Pons (tissue), 1 donor: Measurements from ENCODE around the gene LHFPL3.
"Not testable (repeated sequence)": the region's sequence is repeated elsewhere in the genome, so short reads cannot be mapped to it uniquely, and the experiment has no call there.

Source experiments
- DNase-seq: peaks from one replicate; pipeline ENCODE4 v3.0.0-alpha.2; 2016; ENCODE audit warnings: low spot score

LHFPL3 gene

DNA sequence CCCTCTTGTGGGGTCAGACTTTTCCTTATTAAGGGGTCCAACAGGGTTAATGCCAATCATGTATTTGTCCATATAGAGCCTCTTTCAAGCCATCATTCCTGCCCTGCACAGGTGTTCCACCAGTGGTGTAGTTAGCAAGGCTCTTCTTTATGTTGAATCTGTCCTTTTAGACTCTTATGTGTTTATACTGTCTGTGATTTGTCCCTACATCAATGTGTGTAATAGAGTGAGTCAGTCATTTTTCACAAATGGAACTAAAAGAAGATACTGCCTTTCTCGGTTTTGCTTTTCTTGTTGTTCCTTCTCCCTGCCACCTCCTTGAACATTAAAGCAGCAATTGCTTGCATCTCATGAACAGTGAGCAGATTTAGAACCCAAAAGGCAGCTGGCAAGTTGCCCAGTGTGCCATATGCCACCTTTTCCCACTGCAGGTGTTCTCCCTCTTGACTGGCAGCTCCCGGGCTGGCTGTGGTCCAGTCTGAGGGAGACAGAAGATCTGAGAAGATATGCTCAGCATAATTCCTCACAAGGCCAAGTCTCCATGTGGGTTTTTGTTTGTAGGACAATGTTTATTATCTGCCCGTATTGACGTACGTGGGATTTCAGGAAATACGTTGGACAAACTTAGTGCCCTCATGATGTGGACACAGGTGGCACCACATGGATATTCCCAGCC lies 154.1 kb downstream of the LHFPL3 start:
- peak; percentile 16 for DNase-seq

DNA sequence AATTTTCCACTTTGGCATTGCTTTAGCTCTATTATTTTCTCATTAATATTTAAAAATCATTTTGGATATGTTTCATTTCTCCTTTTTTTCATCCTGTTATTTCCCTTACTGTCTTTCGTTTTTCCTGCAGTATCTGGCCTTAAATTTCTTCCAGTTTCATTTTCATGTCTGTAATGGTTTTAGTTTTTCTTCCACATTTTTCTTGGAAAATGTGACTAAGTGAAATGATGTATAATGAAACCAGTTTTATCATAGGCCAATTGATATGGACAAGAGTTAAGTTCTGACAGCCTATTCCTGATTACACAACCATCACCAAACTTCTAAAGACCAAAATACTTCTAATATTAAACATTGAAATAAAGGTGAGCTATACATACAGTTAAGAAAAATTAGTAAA lies 158.5 kb downstream of the LHFPL3 start:
- no peak for DNase-seq

DNA sequence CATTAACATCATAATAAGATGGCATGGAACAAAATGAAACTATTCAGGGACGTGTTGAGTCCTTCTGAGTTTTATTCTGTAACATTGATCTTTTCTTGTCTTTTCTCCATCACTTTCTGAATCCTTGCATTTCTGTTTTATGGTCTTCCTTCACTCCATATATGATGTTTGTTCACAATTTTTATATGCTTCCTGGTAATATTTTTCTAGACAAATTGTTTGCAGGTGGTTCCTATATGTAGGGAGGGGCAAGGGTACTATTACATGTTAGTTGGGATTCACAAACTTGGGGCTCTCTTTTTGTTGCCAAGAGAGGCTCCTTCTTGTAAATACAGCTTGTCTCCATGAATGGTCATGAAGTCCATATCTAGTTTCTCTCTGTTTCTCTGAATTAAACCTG lies 159.2 kb downstream of the LHFPL3 start:
- DNase-seq: no peak

DNA sequence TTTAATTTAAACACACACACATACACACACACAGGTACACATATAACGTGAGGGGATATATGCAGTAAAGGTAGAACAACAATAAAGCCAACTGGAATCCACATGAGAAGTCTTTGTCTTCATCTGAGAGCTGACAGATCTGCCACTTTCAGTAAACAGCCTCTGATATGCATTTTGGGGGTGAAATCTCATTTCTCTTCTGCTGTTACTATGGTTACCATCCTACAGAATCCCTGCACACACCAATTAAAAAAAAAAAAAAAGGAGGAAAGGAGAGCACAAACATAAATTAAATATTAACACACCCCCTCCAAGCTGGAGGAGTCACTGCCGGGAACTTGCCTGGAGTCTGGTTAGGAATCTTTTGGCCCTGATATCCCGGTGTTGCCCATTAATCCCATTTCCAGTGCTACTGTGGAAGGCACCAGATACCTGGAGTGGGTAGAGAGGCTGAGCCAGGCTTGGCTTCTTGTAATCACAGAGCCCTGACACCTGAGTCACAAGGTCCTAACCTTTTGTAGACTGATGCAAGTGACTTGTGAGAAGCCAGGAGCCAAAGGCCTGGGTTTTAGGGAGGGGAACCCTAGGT lies 169.1 kb downstream of the LHFPL3 start:
- DNase-seq: no peak

DNA sequence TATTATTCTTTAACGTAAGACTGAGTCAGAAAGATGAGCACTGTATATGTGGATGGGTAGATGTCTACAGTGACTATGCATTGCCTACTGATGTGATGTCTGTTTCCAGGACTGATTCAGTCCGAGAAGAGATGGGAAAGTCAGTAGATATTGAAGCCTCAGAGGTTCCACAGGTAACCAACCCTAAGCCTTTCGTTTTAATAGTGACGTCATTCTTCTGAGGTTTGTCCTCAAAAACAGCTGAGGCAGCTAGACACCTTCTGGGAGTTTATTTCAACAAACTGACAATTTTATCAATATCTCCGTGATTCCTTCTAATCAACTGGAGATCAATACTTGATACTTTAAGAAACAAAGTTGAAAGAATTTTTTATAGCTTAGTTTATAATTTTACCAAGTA lies 171.6 kb downstream of the LHFPL3 start:
- no peak for DNase-seq

DNA sequence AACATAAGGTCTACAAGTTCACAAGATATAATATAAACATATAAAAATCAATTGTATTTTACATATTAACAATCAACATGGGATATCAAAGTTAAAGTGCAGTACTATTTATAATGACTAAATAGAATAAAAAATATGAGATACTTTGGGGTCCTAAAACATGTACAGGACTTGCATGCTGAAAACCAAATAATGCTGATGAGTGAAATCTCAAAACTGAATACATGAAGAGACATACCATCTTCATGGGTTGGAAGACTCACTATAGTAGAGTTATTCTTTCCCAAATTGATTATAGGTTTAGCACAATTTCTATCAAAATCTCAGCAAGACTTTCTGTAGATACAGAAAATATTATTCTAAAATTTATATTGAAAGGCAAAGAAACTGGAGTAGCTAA lies 181.5 kb downstream of the LHFPL3 start:
- DNase-seq: no peak

DNA sequence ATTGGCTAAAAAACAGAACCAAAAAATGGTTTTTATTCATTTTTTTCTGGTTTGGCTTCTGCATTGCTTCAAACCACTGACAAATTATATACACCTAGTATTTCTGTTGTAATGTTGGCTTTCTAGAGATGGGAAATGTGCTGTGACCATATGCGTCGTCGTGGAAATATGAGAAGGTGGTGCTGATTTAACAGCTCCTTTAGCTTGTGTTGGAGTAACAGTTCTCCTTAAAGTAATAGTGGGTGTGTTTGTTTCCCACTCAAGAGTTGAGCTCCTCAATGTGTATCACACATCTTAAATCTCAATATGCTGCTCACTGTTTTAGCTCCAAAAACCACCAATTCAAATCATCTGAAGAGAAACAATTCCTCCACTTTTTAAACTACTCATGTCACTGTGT lies 196.4 kb downstream of the LHFPL3 start:
- DNase-seq: no peak

DNA sequence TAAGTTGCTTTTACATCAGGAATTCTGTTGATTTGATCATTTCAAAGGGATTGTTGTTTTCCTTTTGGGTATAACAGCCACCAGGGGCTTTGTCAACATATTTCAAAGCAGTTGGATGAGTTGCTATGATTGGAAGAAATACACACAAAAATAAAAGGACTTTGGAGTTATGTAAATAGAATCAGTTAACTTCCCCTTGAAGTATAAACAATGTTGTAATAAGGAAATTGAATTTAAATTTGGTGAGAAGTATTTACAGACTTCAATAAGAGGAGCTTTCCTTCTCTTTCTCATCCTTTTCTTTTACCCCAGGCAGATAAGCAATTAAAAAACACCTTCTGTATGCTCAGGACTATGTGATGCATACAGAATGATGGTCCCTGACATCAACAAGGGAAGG lies 199.7 kb downstream of the LHFPL3 start:
- no peak for DNase-seq

DNA sequence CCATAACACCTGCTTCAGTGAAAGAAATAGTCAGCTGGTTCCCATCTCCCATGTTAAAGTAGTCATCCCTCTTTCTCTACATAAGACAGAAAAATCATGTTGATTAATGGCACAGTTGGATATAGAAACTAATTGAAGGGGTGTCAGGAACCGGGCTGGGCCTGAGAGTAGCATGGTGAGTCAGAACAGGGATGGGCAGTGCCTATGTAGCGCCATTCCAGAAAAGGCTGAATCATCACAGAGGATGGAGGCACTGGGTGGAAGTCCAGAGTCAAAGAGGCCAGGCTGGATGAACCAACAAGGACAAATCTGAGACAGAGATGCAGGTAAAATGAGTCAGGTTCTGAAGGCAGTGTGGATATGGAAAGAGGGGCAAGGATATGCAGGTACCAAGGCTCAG lies 201.2 kb downstream of the LHFPL3 start:
- DNase-seq: no peak

DNA sequence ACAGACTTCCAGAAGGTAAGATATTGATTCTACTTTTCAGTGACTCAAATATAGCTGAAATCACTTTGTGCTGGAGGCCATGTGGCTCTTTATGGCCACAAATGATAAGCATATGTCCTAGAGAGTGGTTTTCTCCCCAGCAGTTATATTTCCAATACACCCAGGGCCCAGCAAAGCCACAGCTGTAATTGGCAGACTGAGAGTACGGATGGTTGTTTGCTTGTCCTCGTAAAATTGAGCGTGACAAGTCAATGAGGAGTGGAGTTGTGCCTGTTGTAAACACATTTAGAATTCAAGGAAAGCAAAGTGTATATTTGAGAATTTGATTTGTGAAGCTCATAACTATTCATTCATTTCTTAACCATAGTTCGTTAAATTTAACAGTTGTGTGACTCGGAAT lies 201.8 kb downstream of the LHFPL3 start:
- DNase-seq: no peak

DNA sequence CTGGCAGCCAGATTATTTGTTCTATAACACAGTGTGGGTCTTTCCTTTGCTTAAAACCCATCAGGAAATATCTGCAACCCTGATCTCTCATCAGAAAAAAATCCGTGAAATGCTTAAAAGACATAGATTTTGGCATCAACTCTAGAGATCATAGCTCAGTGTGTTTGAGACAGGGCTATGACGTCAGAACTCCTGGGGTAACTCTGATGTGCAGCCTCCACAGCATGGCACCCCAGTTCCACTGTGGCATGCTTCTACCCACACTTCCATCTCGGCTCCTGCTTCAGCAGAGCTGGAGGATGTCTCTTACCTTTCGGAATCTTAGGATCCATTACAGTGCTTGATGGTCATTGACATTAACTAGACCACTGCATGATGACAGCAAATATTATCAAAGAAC lies 205.7 kb downstream of the LHFPL3 start:
- DNase-seq: no peak

DNA sequence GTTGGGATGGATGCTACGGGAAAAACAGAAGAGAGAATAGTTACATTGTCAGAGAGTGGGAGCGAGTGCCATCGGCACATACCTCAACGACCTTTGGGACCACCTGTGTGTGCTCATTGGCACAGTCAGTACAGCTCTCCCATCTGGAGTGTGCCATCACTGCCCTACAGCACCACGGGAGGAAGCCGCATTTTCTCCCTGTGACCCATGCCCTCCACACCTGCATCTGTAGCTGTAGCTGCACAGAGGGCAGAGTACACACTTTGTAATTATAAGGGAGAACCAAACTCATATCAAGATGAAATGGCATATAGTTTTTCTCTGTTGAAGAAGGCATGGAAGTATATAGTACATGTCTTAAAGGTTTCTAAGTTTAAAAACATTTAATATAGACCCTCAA lies 207.4 kb downstream of the LHFPL3 start:
- no peak for DNase-seq

DNA sequence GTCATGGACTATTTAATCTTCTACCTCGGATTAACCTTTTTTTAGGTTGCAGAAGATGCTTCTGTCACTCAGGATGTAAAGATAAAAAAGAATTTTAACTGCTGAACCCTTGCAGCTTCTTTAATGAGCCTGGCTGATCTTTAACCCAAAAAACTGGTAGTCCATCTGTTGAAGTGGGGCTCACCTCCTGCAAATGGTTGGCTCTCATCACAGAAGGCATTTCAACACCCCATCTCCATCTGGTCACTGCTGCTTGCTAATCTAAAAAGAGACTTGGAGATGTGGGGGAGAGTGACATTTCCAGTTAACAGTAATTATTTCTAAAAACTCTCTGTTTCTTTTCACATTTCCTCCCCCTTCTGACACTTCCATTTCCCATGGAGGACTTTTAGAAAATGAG lies 208.6 kb downstream of the LHFPL3 start:
- DNase-seq: no peak

DNA sequence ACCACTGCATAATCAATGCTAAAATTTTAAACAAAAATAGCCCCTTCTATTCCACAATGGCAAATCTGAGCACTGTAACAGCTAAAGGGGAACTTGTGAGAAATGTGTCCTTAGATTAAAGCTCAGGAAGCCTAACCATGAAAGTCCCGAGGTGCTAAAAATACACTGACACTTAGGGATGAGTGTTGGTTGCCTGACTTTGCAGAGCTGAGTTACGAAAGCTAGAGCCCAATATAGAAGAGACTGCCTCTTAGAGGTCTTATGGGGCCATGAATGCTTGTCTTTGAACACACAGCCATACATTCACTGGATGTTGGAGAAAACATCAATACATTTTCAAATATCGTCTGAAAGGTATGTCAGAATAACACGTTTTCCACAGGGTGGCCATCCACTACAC lies 209.7 kb downstream of the LHFPL3 start:
- DNase-seq: no peak

DNA sequence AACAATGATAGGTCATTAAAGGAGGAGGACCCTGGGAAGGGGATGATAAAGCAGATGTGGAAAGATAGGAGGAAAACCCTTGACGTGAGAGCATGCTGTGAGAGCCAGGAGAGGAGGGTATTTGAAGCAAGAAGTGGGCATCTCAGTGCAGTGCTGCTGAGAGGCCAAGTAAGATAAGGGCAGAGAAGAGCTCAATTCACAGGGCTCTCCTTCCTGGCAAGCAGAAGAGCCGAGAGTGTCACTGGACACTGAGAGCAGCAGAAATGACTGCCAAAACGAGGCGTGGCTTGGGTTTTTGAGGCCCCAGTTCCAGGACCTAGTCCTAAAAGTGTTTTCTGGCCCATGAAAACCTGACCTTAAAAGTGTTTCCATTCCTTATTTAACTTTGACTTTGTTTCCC lies 213.5 kb downstream of the LHFPL3 start:
- no peak for DNase-seq

DNA sequence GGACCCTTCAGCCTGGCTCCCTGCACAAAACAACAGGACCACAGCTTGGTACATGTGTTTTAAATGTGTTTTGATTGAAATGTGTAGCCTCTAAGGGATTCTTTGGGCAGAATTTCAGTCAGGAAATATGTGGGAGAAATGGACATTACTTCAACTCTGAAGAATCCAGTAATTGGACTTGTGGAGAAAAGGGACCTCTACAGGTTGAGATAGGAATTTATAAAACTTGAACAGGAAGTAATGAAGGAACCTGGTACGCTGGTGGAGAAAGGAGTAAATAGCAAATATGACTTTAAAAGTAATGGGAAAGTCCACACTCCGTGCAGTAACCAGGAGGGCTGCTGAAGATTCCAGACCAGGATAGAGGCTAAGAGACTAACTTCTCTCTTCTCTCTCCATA lies 220.5 kb downstream of the LHFPL3 start:
- no peak for DNase-seq

DNA sequence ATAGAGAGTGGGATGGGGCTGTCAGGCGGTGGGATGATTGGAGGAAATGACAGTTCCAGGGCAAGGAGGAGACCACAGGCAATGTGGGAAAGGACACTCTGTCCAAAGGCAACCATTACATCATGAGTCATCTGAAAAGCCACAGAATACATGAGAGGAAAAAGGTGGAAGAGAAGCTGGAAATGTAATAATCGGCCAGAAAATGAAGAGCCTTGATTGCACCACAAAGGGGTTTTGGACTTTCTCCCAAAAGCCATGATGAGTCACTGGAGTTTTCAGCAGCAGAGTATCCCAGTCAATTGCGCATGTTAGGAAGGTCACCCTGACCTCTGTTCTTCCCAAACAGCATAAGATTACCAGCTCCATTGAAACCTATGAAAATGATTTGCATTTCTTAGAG lies 222.0 kb downstream of the LHFPL3 start:
- no peak for DNase-seq

DNA sequence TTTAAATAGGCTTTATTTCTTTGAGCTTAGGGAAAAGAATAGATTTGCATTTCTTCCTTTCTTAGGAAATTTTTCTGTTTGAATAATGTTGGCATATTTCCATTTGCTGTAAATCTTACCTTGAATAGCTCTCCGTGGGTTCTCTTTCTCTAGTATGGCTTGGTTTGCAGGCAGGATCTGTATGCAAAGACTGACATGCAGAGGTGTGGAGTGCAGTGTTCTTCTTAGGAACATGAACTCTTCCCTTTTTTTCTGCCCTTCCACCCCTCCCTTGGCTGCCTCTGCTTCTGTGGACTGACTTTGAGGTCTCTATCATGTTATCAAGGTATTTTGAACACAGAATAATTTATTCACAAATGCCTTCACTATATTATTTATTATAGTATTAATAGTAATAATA lies 222.8 kb downstream of the LHFPL3 start:
- no peak for DNase-seq

DNA sequence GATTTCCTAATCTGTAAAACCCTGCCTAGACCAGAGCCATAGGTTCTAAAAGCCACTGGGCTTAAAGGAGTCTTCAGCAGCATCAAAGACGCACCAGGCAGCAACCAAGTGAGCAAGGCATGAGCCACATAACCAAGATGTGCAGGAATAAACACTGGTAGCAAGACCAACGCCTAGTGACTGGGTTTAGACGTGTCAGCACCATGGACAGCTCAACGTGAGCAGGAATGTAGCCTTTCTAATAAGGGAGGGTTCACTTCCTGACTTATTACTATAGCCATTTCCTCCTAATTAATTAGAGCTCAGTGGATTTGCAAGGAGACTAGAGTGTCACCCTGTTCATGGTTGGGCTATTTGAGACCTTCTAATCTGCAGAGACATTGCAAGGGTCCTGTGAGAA lies 223.7 kb downstream of the LHFPL3 start:
- peak; percentile 21 for DNase-seq

DNA sequence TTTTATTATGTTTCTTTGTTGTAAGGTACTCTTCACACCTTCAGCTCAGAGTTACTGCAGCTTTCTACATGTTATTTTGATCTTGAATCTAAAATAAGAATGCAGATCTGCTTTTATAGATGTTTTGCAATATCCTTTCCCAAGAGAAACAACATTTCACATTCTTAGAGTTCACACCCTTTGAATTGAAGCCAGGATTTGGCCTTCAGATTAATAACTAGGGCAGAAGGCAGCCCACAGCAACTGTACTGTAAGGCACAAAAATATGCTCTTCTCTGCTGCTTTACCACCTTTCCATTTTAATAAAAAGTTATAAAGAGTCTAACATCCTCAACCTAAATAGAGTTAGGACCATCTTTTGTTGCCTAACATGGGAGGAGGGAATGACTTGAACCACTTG lies 224.7 kb downstream of the LHFPL3 start:
- no peak for DNase-seq

DNA sequence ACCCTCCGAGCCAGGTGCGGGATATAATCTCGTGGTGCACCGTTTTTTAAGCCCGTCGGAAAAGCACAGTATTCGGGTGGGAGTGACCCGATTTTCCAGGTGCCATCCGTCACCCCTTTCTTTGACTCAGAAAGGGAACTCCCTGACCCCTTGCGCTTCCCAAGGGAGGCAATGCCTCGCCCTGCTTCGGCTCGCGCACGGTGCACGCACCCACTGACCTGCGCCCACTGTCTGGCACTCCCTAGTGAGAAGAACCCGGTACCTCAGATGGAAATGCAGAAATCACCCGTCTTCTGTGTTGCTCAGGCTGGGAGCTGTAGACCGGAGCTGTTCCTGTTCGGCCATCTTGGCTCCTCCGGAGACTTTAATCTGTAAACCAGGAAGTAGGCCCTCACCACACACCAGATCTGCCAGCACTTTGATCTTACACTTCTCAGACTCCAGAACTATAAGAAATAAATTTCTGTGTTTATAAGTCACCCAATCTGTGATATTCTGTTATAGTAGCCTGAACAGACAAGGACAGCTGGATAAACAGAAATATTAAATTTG lies 235.0 kb downstream of the LHFPL3 start:
- DNase-seq: not testable (repeated sequence)

DNA sequence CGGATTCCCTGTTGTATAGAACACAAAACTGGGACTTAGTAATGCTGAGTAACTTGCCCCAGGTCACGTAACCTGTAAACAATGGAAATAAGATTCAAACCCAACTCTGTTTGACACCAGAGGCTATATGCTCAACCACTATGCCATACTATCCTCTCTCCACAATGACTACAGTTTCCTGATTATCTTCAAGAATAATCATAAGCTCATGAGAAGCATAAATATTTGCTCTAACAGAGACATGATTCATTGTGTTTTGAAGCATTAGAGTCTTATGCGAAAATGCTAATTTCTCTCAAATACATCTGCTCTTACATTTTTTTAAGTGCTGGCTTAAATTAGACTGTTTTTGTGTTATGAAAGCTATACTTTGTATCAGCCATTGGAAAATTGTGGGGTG lies 241.3 kb downstream of the LHFPL3 start:
- no peak for DNase-seq

DNA sequence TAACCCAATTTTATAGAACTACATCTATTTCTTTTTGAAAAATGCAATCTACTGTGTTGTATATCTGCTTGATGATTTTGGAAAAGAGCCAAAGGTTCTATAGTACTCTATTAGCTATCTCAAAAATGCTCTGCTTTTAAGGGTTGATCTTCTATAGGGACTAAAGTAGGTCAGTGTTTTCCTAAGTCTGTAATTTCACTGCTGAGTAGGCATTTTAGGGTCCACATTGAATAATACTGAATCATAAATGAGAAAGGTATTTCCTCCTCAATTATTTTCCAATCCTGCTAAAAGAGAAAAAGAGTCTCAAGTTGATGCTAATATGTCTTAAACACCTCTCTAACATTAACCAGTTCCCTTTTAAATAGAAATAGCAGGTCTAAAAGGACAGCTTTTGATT lies 244.2 kb downstream of the LHFPL3 start:
- no peak for DNase-seq

DNA sequence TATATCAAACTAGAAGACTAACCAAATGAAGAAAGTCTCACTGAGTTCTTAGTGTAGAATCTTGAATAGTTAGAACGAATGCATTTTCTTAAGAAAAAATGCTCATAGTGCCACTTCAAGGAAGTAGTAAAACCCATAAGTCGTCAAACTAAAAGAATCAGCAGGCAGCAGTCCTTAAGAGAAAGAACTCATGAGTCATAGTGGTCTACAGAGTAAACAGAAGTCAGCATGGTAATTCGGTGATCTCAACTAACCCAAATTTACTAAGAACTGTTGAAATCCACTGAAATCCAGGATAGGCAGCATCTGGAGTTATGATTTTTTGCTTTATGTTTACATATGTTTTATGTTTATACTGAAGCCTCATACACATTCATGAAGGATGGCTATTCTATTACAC lies 256.2 kb downstream of the LHFPL3 start:
- DNase-seq: no peak
